Left lung (tissue), 10 donors: Measurements from ENCODE around the gene ANKS1A. TPM values are rescaled to one million over a fixed set of nuclear protein-coding genes. Genes with fewer than 3 reads are reported as not detected.

Source experiments
- ATAC-seq: fragments of 200-7000 bp; cut with Tn5 transposase; one replicate; pipeline ENCODE4 v1.9.1; 2020; ENCODE audit warnings: moderate library complexity
- DNase-seq, 4 donors: peaks; one replicate each; pipeline ENCODE4 v3.0.0-alpha.2; 2013 to 2020
- H3K27ac ChIP-seq, 2 donors: fragments of 200-600 bp; sonication (generic) in 1 of 2; one replicate each; pipeline versions ENCODE4 v1.5.0 to v1.8.0; 2020 to 2021
- H3K27me3 ChIP-seq, 2 donors: fragments of 200-600 bp; sonication (generic) in 1 of 2; one replicate each; pipeline versions ENCODE4 v1.5.0 to v1.8.0; 2020 to 2021
- H3K36me3 ChIP-seq, 2 donors: fragments of 200-600 bp; sonication (generic) in 1 of 2; one replicate each; pipeline versions ENCODE4 v1.5.0 to v1.8.0; 2020 to 2021
- H3K4me1 ChIP-seq, 2 donors: fragments of 200-600 bp; one replicate each; pipeline ENCODE4 v1.8.0; 2021
- H3K4me3 ChIP-seq, 2 donors: fragments of 200-600 bp; sonication (generic) in 1 of 2; one replicate each; pipeline versions ENCODE4 v1.5.0 to v1.8.0; 2020 to 2021; ENCODE audit warnings: mild to moderate bottlenecking in 1 of 2
- H3K9me3 ChIP-seq, 2 donors: fragments of 200-600 bp; sonication (generic) in 1 of 2; one replicate each; pipeline versions ENCODE4 v1.5.0 to v1.8.0; 2020 to 2021
- CTCF ChIP-seq, 2 donors: fragments of 200-600 bp; sonication (generic) in 1 of 2; IDR thresholded peaks; one replicate each; pipeline versions ENCODE4 v1.5.0 to v1.8.0; 2021; ENCODE audit warnings: antibody characterized with exemption in 2 of 2
- intact Hi-C, 2 donors: fragments of 100-400 bp; cut with DNase I; formaldehyde crosslinking; loops; one replicate each; pipeline versions ENCODE4 v1.11.2 to v1.14.2; 2022
- polyA plus RNA-seq, 6 donors: library from polyadenylated mRNA; unstranded; fragments of 120-200 nt; gene quantifications; one replicate each; pipeline ENCODE4 v1.2.1, GENCODE V29; 2013; ENCODE audit not compliant: insufficient read length in 6 of 6
- total RNA-seq, 2 donors: library from RNA; stranded (reverse); fragmentation: NEBNext Ultra II Directional; extraction: Animal tissue kit (Norgen Biotek cat#: 25700); gene quantifications; one replicate each; pipeline ENCODE4 v1.2.1, GENCODE V29; 2021
- donor health status: DM: no; HTN: yes; CAD: no.
- donor health status: DM: no; HTN: no; CAD: no.

ANKS1A gene
- total and polyA plus RNA-seq, 8 donors: 23.0 to 45.4 (median 26.4) TPM

DNA sequence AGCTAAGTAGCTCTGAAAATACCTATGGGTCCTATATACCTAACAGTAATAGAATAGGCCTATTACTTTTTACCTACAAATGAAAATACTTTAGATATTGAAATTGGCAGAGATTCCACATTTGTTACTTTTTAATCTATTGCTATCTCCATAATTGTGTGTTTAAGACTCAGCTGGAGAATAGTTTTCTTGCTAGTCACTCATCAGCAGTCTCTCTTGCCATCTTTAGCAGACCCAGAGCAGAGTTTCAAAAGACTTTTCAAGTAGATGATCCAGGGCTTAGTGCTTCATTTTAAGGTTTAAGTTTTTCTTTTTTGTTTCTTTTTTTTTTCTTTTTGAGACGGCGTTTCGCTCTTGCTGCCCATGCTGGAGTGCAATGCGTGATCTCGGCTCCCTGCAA lies 12.9 kb downstream of the ANKS1A start:
- Histone ChIP-seq H3K36me3 (no peaks in the 10 kb centered on the region), H3K27me3 (no peaks in the 10 kb centered on the region), H3K4me1 (peaks cover 3 to 25% of the 10 kb centered on the region in 2 donors), H3K27ac (no peak overlapping the region), H3K9me3 (no peaks in the 10 kb centered on the region), H3K4me3 (no peak overlapping the region)
- no peak for TF ChIP-seq CTCF (IDR thresholded peaks at IDR 0.05)
- ATAC-seq (no peak), DNase-seq (no peak)
- intact Hi-C loops: no loop called here

DNA sequence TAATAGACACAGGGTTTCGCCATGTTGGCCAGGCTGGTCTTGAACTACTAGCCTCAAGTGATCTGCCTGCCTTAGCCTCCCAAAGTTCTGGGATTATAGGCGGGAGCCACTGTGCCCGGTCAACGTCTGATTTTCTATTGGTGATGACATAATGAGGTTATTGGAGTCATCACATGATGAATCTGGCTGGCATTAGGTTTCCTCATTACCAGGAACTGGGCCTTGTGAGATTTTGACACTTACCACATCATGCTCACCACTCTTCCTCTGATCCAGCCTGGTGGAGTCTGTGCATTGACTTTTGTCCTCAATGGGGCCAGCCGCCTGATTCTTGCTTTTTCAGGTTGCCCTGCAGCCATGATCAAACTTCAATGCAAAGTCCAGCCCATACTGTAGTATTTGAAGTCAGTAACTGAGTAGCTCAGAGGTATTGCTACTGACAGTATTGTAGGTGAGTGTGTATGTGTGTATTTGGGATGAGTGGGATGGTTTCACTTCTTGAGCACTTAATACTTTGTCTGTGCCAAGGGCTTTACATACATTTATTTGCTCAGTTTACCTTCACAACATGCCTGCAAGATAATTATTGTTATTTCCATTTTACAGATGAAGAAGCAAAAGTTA lies 16.0 kb downstream of the ANKS1A start:
- peak; percentile 24 for ATAC-seq
- H3K27me3 ChIP-seq: no peaks in the 10 kb centered on the region
- H3K9me3 ChIP-seq: no peaks in the 10 kb centered on the region
- peaks cover 3 to 27% of the 10 kb centered on the region in 2 donors for H3K4me1 ChIP-seq
- no peak for DNase-seq
- peak overlapping the region in 1 of 2 donors; percentile 7 for H3K27ac ChIP-seq
- no peaks in the 10 kb centered on the region for H3K36me3 ChIP-seq
- TF ChIP-seq CTCF (IDR thresholded peaks at IDR 0.05): no peak
- H3K4me3 ChIP-seq: no peak overlapping the region
- intact Hi-C loops: no loop called here

DNA sequence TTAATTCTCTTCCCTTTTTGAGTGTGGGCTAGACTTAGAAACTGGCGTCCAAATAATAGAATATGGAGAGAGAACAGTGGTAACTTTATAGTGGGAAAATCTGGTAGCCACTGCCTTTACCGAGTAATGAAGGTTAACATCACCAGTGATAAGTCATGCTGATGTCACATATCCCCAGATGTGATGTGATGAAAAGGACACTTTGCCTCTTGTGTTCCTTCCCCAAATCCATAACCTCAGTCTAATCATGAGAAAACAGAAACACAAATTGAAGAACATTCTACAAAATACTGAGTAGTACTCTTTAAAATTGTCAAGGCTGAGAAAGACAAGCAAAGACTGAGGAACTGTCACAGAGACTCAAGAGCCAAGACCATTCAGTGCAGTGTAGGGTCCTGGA lies 17.8 kb downstream of the ANKS1A start:
- H3K27ac ChIP-seq: no peak overlapping the region
- intact Hi-C loops: no loop called here
- no peaks in the 10 kb centered on the region for H3K36me3 ChIP-seq
- H3K4me3 ChIP-seq: no peak overlapping the region
- DNase-seq: no peak
- no peak for ATAC-seq
- H3K4me1 ChIP-seq: peaks cover 3 to 17% of the 10 kb centered on the region in 2 donors
- no peaks in the 10 kb centered on the region for H3K9me3 ChIP-seq
- H3K27me3 ChIP-seq: no peaks in the 10 kb centered on the region
- TF ChIP-seq CTCF (IDR thresholded peaks at IDR 0.05): no peak

GRCh38 chr6:34908194-34908593 lies 19.1 kb downstream of the ANKS1A start:
- H3K27ac ChIP-seq: no peak overlapping the region
- ATAC-seq: peak; percentile 33
- no peaks in the 10 kb centered on the region for H3K9me3 ChIP-seq
- intact Hi-C loops: no loop called here
- TF ChIP-seq CTCF (IDR thresholded peaks at IDR 0.05): no peak
- H3K36me3 ChIP-seq: no peaks in the 10 kb centered on the region
- no peak overlapping the region for H3K4me3 ChIP-seq
- no peak for DNase-seq
- H3K4me1 ChIP-seq: peaks cover 0 to 27% of the 10 kb centered on the region in 2 donors
- no peaks in the 10 kb centered on the region for H3K27me3 ChIP-seq

- no peaks in the 10 kb centered on the region for H3K27me3 ChIP-seq
- H3K4me3 ChIP-seq: no peak overlapping the region
- DNase-seq (no peak), ATAC-seq (no peak)
- no peak overlapping the region for H3K27ac ChIP-seq
- no peaks in the 10 kb centered on the region for H3K9me3 ChIP-seq
- H3K4me1 ChIP-seq: peaks cover 0 to 28% of the 10 kb centered on the region in 2 donors
- intact Hi-C loops: no loop called here
- no peak for TF ChIP-seq CTCF (IDR thresholded peaks at IDR 0.05)
- H3K36me3 ChIP-seq: no peaks in the 10 kb centered on the region
These were observed 20.3 kb downstream of the ANKS1A start for GRCh38 chr6:34909320-34909883.
